ENCODE data around the gene PRR19.
"Not testable (repeated sequence)": the region's sequence is repeated elsewhere in the genome, so short reads cannot be mapped to it uniquely, and the experiment has no call there.

PRR19 gene

GRCh38 chr19:42328854-42329253 is 26.9 kb downstream of the PRR19 start:
- no peak for DNase-seq

GRCh38 chr19:42330241-42330711 is 28.3 kb downstream of the PRR19 start:
- no peak for DNase-seq

- DNase-seq, result not testable (repeated sequence)
These were observed 29.4 kb downstream of the PRR19 start for GRCh38 chr19:42331333-42331732.

GRCh38 chr19:42332059-42332458 is 30.1 kb downstream of the PRR19 start:
- DNase-seq, result no peak

GRCh38 chr19:42333018-42333417 is 31.1 kb downstream of the PRR19 start:
- DNase-seq, result no peak

GRCh38 chr19:42333975-42334696 is 32.2 kb downstream of the PRR19 start:
- DNase-seq, result no peak

- DNase-seq, result no peak
These were observed 32.9 kb downstream of the PRR19 start for GRCh38 chr19:42334697-42335373.

GRCh38 chr19:42335374-42335936 is 33.5 kb downstream of the PRR19 start:
- DNase-seq, result no peak

GRCh38 chr19:42335971-42336370 is 34.0 kb downstream of the PRR19 start:
- DNase-seq, result no peak

DNA sequence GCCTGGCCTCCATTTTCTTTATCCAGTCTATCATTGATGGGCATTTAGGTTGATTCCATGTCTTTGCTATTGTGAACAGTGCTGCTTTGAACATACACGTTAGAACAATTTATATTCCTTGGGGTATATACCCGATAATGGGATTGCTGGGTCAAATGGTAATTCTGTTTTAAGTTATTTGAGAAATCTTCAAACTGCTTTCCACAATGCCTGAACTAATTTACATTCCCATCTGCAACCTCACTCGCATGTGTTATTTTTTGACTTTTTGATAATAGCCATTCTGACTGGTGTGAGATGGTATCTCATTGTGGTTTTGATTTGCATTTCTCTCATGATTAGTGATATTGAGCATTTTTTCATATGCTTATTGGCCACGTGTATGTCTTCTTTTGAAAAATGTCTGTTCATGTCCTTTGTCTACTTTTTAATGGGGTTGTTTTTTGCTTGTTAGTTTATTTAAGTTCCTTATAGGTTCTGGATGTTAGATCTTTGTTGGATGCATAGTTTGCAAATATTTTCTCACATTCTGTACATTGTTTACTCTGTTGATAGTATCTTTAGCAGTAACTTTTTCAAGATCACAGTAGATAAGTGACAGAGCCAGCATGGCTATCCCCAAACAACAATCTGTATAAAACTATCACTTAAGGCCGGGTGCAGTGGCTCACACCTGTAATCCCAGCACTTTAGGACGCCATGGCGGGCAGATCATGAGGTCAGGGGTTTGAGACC is 37.4 kb downstream of the PRR19 start:
- not testable (repeated sequence) for DNase-seq

- not testable (repeated sequence) for DNase-seq
These were observed 38.0 kb downstream of the PRR19 start for GRCh38 chr19:42339922-42340321.

DNA sequence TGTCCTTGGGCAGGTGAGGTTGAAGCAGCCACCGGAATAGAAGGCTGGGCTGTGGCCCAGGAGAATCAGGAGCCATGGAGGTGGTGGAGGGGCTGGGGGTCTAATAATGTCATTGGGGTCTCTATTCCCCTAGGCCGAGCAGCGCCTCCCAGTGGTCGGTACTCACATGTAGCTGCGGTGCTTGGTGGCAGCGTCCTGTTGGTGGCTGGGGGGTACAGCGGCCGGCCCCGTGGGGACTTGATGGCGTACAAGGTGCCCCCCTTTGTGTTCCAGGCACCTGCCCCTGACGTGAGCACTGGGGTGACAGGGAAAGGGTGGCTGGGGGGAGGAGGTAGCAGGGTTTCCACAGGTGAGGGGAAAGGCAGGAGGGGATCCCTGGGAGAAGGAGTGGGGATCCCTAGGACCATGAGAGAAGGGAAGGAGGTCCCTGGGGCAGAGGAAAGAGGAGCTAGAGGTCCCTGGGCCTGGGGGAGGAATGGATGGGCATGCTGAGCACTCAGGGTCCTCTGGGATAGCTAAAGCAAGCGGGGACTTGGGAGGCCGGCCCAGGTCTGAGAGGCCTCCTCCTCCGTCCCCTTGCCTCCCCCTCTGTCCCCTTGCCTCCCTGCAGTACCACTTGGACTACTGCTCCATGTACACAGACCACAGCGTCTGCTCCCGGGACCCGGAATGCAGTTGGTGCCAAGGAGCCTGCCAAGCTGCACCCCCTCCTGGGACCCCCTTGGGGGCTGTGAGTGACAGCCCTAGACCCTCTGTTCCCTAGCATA is 41.6 kb downstream of the PRR19 start:
- DNase-seq, result no peak

DNA sequence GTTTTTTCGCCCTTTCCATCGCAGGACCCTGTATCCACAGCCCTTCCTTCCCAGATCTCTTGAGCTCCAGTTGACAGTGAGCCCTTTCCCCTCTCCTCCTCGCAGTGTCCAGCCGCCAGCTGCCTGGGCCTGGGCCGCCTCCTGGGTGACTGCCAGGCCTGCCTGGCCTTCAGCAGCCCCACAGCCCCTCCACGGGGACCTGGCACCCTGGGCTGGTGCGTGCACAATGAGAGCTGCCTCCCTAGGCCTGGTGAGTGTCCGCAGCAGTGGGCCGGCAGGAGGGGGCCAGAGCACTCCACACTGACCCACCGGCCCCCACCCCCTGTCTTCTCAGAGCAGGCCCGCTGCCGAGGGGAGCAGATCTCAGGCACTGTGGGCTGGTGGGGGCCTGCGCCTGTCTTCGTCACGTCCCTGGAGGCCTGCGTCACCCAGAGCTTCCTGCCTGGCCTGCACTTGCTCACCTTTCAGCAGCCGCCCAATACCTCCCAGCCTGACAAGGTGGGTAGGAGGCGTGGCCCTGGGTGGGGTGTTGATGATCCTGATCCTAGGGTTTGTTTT is 42.5 kb downstream of the PRR19 start:
- DNase-seq, result no peak

GRCh38 chr19:42345191-42345812 is 43.4 kb downstream of the PRR19 start:
- no peak for DNase-seq

DNA sequence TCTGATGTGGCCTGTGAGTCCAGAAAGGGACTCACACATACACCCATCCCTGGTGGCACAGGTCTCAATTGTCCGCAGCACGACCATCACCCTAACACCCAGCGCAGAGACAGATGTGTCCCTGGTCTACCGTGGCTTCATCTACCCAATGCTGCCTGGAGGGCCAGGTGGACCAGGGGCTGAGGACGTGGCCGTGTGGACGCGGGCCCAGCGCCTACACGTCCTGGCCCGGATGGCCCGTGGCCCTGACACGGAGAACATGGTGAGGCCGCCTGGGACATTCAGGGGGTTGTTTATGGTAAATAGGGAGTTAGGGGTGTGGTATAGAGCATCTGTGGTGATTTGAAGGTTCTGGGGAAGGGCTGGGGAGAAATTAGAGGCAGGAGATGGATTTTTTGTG is 46.3 kb downstream of the PRR19 start:
- DNase-seq, result no peak

DNA sequence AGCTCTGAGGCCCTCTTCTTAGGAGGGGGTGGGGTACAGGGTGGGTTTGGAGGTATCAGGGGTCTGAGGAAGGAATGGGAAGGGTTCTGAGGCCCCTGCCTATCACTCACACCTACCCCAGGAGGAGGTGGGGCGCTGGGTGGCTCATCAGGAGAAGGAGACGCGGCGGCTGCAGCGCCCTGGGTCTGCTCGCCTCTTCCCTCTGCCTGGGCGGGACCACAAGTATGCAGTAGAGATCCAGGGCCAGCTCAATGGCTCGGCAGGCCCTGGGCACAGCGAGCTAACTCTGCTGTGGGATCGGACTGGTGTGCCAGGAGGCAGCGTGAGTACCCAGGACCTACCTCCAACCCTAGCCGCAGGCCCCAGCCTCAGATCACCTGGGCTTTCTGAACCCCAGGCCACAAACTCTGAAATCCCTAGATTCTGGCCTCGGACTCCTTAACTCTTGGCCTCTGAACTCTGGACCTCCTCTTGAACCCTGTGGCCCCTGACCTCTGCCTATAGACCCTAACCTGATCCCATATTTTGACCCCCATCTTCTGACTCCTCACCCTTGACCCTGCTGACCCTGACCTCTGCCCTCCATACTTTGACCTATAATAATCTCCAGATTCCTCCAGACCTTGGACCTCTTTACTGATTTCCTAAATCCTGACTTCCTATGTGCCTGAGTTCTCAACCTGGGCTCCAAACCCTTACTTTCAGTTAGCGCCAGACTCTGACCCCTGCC is 47.6 kb downstream of the PRR19 start:
- DNase-seq, result no peak

GRCh38 chr19:42350417-42350816 is 48.5 kb downstream of the PRR19 start:
- no peak for DNase-seq

DNA sequence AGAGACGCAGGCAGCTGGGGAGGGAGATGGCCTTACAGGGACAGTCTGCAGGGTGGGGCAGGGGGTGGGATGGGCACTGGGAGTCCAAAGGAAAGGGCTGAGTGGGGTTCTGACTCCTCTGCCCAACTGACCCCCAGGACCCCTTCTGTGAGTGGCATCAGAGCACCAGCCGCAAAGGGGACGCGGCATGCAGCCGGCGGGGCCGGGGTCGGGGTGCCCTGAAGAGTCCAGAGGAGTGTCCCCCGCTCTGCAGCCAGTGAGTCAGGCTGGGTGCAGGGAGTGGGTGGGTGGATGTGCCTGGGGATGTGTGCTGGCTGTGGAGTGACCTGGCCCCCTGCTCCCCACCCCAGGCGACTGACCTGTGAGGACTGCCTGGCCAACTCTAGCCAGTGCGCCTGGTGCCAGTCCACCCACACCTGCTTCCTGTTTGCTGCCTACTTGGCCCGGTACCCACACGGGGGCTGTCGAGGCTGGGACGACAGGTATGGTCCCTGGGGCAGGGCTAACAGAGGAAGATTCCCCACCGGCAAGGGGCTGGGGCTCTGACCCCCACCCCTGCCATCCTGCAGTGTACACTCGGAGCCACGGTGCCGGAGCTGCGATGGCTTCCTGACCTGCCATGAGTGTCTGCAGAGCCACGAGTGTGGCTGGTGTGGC is 49.3 kb downstream of the PRR19 start:
- DNase-seq, result no peak

- no peak for DNase-seq
These were observed 50.6 kb downstream of the PRR19 start for GRCh38 chr19:42352301-42353259.

All from NCI-H1092 treated with DMSO at 0.1 percent for 48 hours (cell line).